Uterus (tissue), 4 donors: Measurements from ENCODE around the gene SHROOM3. TPM values are rescaled to one million over a fixed set of nuclear protein-coding genes. Genes with fewer than 3 reads are reported as not detected.

ENCODE experiments used
- DNase-seq, 2 donors: peaks; one replicate each; pipeline ENCODE4 v3.0.0-alpha.2; 2019 to 2020
- H3K27ac ChIP-seq, 2 donors: fragments of 200-600 bp; sonication (generic); 1 replicate in 1 of 2; 2 replicates in 1 of 2; pipeline ENCODE4 v1.5.1; 2016 to 2018
- H3K27me3 ChIP-seq, 2 donors: fragments of 200-600 bp; sonication (generic); one replicate each; pipeline ENCODE4 v1.5.1; 2018 to 2019; ENCODE audit warnings: control low read depth in 1 of 2
- H3K36me3 ChIP-seq, 2 donors: fragments of 200-600 bp; sonication (generic); one replicate each; pipeline ENCODE4 v1.5.1; 2019; ENCODE audit warnings: control low read depth in 1 of 2
- H3K4me1 ChIP-seq, 2 donors: fragments of 200-600 bp; sonication (generic); one replicate each; pipeline ENCODE4 v1.5.1; 2018 to 2019; ENCODE audit warnings: control low read depth in 1 of 2
- H3K4me3 ChIP-seq, 2 donors: fragments of 200-600 bp; sonication (generic); 1 replicate in 1 of 2; 2 replicates in 1 of 2; pipeline ENCODE4 v1.5.1; 2018 to 2019; ENCODE audit warnings: mild to moderate bottlenecking in 1 of 2
- H3K9me3 ChIP-seq, 2 donors: fragments of 200-600 bp; sonication (generic); one replicate each; pipeline ENCODE4 v1.5.1; 2019; ENCODE audit warnings: control low read depth in 1 of 2
- CTCF ChIP-seq, 4 experiments: fragments of 200-600 bp in 2 of 4; fragments of 450-650 bp in 2 of 4; sonication (generic) in 2 of 4; IDR thresholded peaks; one replicate each; pipeline ENCODE4 v1.5.1; 2016 to 2019; ENCODE audit warnings: antibody characterized with exemption in 4 of 4, mild to moderate bottlenecking in 2 of 4, moderate library complexity in 1 of 4
- POLR2A ChIP-seq, 2 donors: fragments of 450-650 bp; IDR thresholded peaks; one replicate each; pipeline ENCODE4 v1.6.1; 2016; ENCODE audit warnings: antibody characterized with exemption in 2 of 2, mild to moderate bottlenecking in 1 of 2, moderate library complexity in 1 of 2
- intact Hi-C: fragments of 100-400 bp; cut with DNase I; formaldehyde crosslinking; loops from one replicate; pipeline ENCODE4 v1.15.1; 2023; ENCODE audit warnings: low total_unique reads
- total RNA-seq, 4 donors: library from RNA; depleted of rRNA in 3 of 4; stranded (reverse); fragments of >200 nt in 3 of 4; gene quantifications; one replicate each; pipeline versions ENCODE4 v1.1.0 to v1.2.4, GENCODE V29; 2014 to 2023
- donor health status: DM: yes; HTN: yes; CAD: no.

The SHROOM3 gene
- total RNA-seq, 4 donors from 2014 or later: 1.5 to 24.1 (median 3.4) TPM

GRCh38 chr4:76610751-76611547 lies 175.9 kb downstream of the SHROOM3 start:
- Histone ChIP-seq H3K4me1 (no peaks in the 10 kb centered on the region), H3K36me3 (no peaks in the 10 kb centered on the region), H3K27me3 (no peaks in the 10 kb centered on the region), H3K4me3 (no peak overlapping the region), H3K27ac (peak overlapping the region in 1 of 2 donors; percentile 9), H3K9me3 (no peaks in the 10 kb centered on the region)
- TF ChIP-seq POLR2A (IDR thresholded peaks at IDR 0.05): no peak
- no peak for TF ChIP-seq CTCF (IDR thresholded peaks at IDR 0.05)
- no peak for DNase-seq
- intact Hi-C loops: no loop called here

- DNase-seq: no peak
- Histone ChIP-seq H3K9me3 (no peaks in the 10 kb centered on the region), H3K4me1 (no peaks in the 10 kb centered on the region), H3K36me3 (no peaks in the 10 kb centered on the region), H3K27ac (peak overlapping the region in 1 of 2 donors; percentile 9), H3K27me3 (no peaks in the 10 kb centered on the region), H3K4me3 (no peak overlapping the region)
- intact Hi-C loops: no loop called here
- TF ChIP-seq POLR2A (IDR thresholded peaks at IDR 0.05) (no peak), CTCF (IDR thresholded peaks at IDR 0.05) (no peak)
These were observed 176.7 kb downstream of the SHROOM3 start for GRCh38 chr4:76611616-76612207.

- no peaks in the 10 kb centered on the region for H3K27me3 ChIP-seq
- H3K36me3 ChIP-seq: no peaks in the 10 kb centered on the region
- no peaks in the 10 kb centered on the region for H3K4me1 ChIP-seq
- H3K27ac ChIP-seq: no peak overlapping the region
- no peaks in the 10 kb centered on the region for H3K9me3 ChIP-seq
- no peak overlapping the region for H3K4me3 ChIP-seq
- no peak for DNase-seq
- TF ChIP-seq CTCF (IDR thresholded peaks at IDR 0.05): no peak
- no peak for TF ChIP-seq POLR2A (IDR thresholded peaks at IDR 0.05)
- intact Hi-C loops: no loop called here
These were observed 179.6 kb downstream of the SHROOM3 start for GRCh38 chr4:76614589-76614988.

- H3K36me3 ChIP-seq: no peaks in the 10 kb centered on the region
- no peaks in the 10 kb centered on the region for H3K27me3 ChIP-seq
- TF ChIP-seq POLR2A (IDR thresholded peaks at IDR 0.05) (no peak), CTCF (IDR thresholded peaks at IDR 0.05) (no peak)
- intact Hi-C loops: no loop called here
- no peak for DNase-seq
- H3K27ac ChIP-seq: no peak overlapping the region
- H3K4me3 ChIP-seq: no peak overlapping the region
- no peaks in the 10 kb centered on the region for H3K9me3 ChIP-seq
- H3K4me1 ChIP-seq: no peaks in the 10 kb centered on the region
These were observed 181.0 kb downstream of the SHROOM3 start for GRCh38 chr4:76615999-76616398.

- no peak overlapping the region for H3K27ac ChIP-seq
- H3K4me3 ChIP-seq: no peak overlapping the region
- TF ChIP-seq CTCF (IDR thresholded peaks at IDR 0.05) (no peak), POLR2A (IDR thresholded peaks at IDR 0.05) (no peak)
- no peaks in the 10 kb centered on the region for H3K36me3 ChIP-seq
- no peak for DNase-seq
- H3K27me3 ChIP-seq: no peaks in the 10 kb centered on the region
- H3K9me3 ChIP-seq: no peaks in the 10 kb centered on the region
- H3K4me1 ChIP-seq: no peaks in the 10 kb centered on the region
- intact Hi-C loops: no loop called here
These were observed 181.5 kb downstream of the SHROOM3 start for GRCh38 chr4:76616526-76616925.
